ENCODE measurements around the gene SLFN12L. TPM values are rescaled to one million over a fixed set of nuclear protein-coding genes. Genes with fewer than 3 reads are reported as not detected.

Gene SLFN12L
- total RNA-seq, 1 experiment from 2014 or later, result 0.13 TPM

DNA sequence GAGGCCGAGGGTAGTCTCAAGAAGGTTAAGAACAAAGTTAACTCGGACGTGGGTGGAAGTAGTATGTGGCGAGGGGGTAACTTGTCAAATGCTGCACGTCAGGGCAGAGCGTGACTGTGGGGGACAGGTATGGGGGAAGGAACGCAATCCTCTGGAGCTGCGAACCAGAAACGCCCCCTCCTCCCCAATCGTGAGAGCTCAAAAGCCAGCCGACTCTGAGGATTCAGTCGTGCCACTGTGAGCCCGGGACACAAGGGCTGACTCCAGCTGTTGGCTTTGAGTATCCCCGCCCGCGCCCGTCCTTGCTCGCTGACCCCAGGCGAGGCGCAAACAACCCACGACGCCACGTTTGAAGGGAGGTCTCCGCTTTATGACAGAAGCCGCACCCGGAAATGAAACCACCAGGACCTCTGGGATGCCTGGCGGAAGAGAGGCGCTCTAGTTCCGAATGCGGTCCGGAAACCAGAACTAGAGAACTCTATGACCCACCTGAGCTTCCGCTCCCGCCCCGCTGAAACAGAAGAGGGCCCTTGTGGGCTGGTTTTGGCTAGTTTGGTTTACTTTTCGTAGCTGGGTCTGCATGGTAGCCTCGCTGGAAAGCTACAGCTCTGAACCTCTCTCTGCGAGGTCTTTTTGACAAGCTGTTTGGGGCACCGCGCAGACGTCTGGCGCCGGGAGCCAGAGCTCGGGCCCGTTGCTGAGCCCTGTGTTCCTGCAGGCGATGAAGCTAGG is 40.9 kb upstream of the SLFN12L start, which contains the start of gene PEX12 (continued):
- TF ChIP-seq, protein P1, sequence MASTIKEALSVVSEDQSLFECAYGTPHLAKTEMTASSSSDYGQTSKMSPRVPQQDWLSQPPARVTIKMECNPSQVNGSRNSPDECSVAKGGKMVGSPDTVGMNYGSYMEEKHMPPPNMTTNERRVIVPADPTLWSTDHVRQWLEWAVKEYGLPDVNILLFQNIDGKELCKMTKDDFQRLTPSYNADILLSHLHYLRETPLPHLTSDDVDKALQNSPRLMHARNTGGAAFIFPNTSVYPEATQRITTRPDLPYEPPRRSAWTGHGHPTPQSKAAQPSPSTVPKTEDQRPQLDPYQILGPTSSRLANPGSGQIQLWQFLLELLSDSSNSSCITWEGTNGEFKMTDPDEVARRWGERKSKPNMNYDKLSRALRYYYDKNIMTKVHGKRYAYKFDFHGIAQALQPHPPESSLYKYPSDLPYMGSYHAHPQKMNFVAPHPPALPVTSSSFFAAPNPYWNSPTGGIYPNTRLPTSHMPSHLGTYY (CRISPR knock-in tag; IDR thresholded peaks at IDR 0.05), result no peak
- TF ChIP-seq FOXK1 (CRISPR knock-in tag; IDR thresholded peaks at IDR 0.05) (peak; percentile 80; the same call in 1 of the 2 replicates), FOXJ3 (CRISPR knock-in tag; IDR thresholded peaks at IDR 0.05; ENCODE audit: borderline replicate concordance) (no peak), FOXP1 (CRISPR knock-in tag; IDR thresholded peaks at IDR 0.05; ENCODE audit: borderline replicate concordance) (no peak), SP1 (CRISPR knock-in tag; conservative IDR thresholded peaks at IDR 0.05) (peak; percentile 71), SMAD3 (CRISPR knock-in tag; IDR thresholded peaks at IDR 0.05; ENCODE audit: borderline replicate concordance) (no peak), NR1H2 (CRISPR knock-in tag; IDR thresholded peaks at IDR 0.05) (no peak), NFE2L1 (CRISPR knock-in tag; IDR thresholded peaks at IDR 0.05) (no peak), ETV6 (CRISPR knock-in tag; IDR thresholded peaks at IDR 0.05) (peak; percentile 98), ELF4 (CRISPR knock-in tag; IDR thresholded peaks at IDR 0.05; ENCODE audit: low read depth) (no peak), CBFB (CRISPR knock-in tag; IDR thresholded peaks at IDR 0.05; ENCODE audit: low read depth) (no peak), NR2C2 (CRISPR knock-in tag; IDR thresholded peaks at IDR 0.05) (peak; percentile 80), ZNF317 (CRISPR knock-in tag; IDR thresholded peaks at IDR 0.05; ENCODE audit: borderline replicate concordance, low read depth) (no peak), TP53 (CRISPR knock-in tag; IDR thresholded peaks at IDR 0.05) (no peak), MXD4 (CRISPR knock-in tag; IDR thresholded peaks at IDR 0.05; ENCODE audit: borderline replicate concordance) (no peak)
- TF ChIP-seq, protein P2, sequence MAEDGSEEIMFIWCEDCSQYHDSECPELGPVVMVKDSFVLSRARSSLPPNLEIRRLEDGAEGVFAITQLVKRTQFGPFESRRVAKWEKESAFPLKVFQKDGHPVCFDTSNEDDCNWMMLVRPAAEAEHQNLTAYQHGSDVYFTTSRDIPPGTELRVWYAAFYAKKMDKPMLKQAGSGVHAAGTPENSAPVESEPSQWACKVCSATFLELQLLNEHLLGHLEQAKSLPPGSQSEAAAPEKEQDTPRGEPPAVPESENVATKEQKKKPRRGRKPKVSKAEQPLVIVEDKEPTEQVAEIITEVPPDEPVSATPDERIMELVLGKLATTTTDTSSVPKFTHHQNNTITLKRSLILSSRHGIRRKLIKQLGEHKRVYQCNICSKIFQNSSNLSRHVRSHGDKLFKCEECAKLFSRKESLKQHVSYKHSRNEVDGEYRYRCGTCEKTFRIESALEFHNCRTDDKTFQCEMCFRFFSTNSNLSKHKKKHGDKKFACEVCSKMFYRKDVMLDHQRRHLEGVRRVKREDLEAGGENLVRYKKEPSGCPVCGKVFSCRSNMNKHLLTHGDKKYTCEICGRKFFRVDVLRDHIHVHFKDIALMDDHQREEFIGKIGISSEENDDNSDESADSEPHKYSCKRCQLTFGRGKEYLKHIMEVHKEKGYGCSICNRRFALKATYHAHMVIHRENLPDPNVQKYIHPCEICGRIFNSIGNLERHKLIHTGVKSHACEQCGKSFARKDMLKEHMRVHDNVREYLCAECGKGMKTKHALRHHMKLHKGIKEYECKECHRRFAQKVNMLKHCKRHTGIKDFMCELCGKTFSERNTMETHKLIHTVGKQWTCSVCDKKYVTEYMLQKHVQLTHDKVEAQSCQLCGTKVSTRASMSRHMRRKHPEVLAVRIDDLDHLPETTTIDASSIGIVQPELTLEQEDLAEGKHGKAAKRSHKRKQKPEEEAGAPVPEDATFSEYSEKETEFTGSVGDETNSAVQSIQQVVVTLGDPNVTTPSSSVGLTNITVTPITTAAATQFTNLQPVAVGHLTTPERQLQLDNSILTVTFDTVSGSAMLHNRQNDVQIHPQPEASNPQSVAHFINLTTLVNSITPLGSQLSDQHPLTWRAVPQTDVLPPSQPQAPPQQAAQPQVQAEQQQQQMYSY (CRISPR knock-in tag; IDR thresholded peaks at IDR 0.05), result no peak
- TF ChIP-seq, protein P3, sequence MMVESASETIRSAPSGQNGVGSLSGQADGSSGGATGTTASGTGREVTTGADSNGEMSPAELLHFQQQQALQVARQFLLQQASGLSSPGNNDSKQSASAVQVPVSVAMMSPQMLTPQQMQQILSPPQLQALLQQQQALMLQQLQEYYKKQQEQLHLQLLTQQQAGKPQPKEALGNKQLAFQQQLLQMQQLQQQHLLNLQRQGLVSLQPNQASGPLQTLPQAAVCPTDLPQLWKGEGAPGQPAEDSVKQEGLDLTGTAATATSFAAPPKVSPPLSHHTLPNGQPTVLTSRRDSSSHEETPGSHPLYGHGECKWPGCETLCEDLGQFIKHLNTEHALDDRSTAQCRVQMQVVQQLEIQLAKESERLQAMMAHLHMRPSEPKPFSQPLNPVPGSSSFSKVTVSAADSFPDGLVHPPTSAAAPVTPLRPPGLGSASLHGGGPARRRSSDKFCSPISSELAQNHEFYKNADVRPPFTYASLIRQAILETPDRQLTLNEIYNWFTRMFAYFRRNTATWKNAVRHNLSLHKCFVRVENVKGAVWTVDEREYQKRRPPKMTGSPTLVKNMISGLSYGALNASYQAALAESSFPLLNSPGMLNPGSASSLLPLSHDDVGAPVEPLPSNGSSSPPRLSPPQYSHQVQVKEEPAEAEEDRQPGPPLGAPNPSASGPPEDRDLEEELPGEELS (CRISPR knock-in tag; IDR thresholded peaks at IDR 0.05), result no peak
- TF ChIP-seq, protein P4, sequence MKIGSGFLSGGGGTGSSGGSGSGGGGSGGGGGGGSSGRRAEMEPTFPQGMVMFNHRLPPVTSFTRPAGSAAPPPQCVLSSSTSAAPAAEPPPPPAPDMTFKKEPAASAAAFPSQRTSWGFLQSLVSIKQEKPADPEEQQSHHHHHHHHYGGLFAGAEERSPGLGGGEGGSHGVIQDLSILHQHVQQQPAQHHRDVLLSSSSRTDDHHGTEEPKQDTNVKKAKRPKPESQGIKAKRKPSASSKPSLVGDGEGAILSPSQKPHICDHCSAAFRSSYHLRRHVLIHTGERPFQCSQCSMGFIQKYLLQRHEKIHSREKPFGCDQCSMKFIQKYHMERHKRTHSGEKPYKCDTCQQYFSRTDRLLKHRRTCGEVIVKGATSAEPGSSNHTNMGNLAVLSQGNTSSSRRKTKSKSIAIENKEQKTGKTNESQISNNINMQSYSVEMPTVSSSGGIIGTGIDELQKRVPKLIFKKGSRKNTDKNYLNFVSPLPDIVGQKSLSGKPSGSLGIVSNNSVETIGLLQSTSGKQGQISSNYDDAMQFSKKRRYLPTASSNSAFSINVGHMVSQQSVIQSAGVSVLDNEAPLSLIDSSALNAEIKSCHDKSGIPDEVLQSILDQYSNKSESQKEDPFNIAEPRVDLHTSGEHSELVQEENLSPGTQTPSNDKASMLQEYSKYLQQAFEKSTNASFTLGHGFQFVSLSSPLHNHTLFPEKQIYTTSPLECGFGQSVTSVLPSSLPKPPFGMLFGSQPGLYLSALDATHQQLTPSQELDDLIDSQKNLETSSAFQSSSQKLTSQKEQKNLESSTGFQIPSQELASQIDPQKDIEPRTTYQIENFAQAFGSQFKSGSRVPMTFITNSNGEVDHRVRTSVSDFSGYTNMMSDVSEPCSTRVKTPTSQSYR (CRISPR knock-in tag; IDR thresholded peaks at IDR 0.05), result no peak
- TF ChIP-seq, protein P5, sequence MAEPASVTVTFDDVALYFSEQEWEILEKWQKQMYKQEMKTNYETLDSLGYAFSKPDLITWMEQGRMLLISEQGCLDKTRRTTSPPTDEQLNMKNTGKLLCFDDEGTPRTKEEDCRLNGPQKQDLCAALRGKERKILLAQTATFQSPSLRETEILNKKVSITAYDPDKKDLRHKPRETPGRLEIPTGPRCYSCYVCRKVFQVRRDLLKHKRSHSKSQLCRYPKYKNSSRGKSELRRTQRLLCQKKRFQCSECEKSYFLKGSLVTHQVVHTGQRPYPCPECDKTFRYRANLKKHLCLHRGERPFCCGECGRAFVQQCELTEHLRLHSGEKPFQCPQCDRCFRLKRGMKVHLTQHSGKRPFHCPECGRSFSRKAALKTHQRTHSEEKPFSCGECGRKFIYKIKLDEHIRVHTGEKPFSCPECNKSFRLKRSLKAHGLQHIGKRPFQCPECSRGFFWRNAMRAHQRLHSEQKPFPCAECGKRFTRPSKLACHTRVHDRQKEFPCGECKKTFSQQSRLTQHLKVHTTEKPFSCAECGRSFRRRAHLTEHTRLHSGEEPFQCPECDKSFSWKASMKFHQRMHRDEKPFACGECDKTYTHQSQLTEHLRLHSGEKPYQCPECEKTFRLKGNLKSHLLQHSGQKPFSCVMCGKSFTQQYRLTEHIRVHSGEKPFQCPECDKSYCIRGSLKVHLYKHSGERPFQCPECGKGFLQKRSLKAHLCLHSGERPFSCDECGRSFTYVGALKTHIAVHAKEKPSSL (CRISPR knock-in tag; conservative IDR thresholded peaks at IDR 0.05), result no peak
- TF ChIP-seq, protein P6, sequence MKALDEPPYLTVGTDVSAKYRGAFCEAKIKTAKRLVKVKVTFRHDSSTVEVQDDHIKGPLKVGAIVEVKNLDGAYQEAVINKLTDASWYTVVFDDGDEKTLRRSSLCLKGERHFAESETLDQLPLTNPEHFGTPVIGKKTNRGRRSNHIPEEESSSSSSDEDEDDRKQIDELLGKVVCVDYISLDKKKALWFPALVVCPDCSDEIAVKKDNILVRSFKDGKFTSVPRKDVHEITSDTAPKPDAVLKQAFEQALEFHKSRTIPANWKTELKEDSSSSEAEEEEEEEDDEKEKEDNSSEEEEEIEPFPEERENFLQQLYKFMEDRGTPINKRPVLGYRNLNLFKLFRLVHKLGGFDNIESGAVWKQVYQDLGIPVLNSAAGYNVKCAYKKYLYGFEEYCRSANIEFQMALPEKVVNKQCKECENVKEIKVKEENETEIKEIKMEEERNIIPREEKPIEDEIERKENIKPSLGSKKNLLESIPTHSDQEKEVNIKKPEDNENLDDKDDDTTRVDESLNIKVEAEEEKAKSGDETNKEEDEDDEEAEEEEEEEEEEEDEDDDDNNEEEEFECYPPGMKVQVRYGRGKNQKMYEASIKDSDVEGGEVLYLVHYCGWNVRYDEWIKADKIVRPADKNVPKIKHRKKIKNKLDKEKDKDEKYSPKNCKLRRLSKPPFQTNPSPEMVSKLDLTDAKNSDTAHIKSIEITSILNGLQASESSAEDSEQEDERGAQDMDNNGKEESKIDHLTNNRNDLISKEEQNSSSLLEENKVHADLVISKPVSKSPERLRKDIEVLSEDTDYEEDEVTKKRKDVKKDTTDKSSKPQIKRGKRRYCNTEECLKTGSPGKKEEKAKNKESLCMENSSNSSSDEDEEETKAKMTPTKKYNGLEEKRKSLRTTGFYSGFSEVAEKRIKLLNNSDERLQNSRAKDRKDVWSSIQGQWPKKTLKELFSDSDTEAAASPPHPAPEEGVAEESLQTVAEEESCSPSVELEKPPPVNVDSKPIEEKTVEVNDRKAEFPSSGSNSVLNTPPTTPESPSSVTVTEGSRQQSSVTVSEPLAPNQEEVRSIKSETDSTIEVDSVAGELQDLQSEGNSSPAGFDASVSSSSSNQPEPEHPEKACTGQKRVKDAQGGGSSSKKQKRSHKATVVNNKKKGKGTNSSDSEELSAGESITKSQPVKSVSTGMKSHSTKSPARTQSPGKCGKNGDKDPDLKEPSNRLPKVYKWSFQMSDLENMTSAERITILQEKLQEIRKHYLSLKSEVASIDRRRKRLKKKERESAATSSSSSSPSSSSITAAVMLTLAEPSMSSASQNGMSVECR (CRISPR knock-in tag; IDR thresholded peaks at IDR 0.05; ENCODE audit: borderline replicate concordance), result no peak
- TF ChIP-seq, protein P7, sequence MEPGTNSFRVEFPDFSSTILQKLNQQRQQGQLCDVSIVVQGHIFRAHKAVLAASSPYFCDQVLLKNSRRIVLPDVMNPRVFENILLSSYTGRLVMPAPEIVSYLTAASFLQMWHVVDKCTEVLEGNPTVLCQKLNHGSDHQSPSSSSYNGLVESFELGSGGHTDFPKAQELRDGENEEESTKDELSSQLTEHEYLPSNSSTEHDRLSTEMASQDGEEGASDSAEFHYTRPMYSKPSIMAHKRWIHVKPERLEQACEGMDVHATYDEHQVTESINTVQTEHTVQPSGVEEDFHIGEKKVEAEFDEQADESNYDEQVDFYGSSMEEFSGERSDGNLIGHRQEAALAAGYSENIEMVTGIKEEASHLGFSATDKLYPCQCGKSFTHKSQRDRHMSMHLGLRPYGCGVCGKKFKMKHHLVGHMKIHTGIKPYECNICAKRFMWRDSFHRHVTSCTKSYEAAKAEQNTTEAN (CRISPR knock-in tag; IDR thresholded peaks at IDR 0.05), result no peak

Measured in WTC11 (cell line).